Esophagus squamous epithelium (tissue), 4 donors: ENCODE data around the gene RTF1.

Experiments
- CTCF ChIP-seq, 6 experiments: fragments of 450-650 bp in 4 of 6; fragments of 200-600 bp in 2 of 6; sonication (generic) in 2 of 6; IDR thresholded peaks; one replicate each; pipeline ENCODE4 v1.5.1; 2016 to 2019; ENCODE audit warnings: antibody characterized with exemption in 6 of 6, mild to moderate bottlenecking in 4 of 6, moderate library complexity in 4 of 6
- POLR2A ChIP-seq, 4 donors: fragments of 450-650 bp; IDR thresholded peaks; one replicate each; pipeline ENCODE4 v1.6.1; 2017; ENCODE audit warnings: antibody characterized with exemption in 4 of 4, mild to moderate bottlenecking in 4 of 4, moderate library complexity in 3 of 4

GRCh38 chr15:41367418-41367817, 49.5 kb upstream of the RTF1 start:
- TF ChIP-seq CTCF (IDR thresholded peaks at IDR 0.05) (no peak), POLR2A (IDR thresholded peaks at IDR 0.05) (no peak)
